GM19463 (cell line): ENCODE data around the gene DUSP22.
"Not testable (repeated sequence)": the region's sequence is repeated elsewhere in the genome, so short reads cannot be mapped to it uniquely, and the experiment has no call there.

ENCODE experiments used
- ATAC-seq: cut with Tn5 transposase; IDR thresholded peaks from one replicate; pipeline ENCODE4 v1.9.1; 2021; ENCODE audit warnings: mild to moderate bottlenecking, moderate library complexity; ENCODE audit not compliant: unreplicated experiment

The DUSP22 gene

DNA sequence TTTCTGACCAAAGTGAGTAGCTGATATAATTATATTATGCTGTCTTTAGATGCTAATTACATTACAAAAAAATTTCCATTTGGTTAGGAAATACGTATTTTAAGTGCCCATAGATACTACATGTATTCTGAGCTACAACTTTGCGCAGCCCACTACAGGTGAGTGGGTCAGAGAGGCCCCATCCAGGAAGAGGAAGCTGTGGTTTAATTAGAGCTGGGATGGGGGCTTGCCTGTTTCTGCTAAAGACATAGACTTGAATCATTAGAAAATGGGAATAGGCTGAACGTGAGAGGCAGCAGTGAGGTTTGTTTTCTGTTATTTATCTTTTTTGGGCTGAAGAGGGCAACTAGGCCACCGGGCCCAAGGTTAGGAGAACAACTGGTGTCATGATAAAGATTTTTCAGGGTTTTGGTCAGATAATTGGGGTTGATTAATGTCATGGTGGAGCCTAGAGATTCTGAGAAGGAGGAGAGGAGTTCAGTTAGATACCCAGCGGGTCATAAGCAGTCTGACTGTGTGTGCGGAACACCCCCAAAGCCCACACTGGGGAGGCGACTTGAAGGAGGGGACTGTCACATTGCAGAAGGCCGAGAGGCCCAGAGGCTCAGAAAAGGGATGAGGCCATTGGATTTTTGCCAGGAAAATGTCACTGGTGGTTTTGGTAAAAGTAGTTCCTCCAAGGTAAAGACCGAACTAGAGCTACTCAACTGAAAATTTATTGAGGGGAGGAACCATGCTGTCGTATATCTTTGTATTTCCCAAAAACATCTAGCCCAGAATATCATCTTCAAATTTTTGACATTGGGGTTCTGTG is 84.7 kb downstream of the DUSP22 start:
- no peak for ATAC-seq

DNA sequence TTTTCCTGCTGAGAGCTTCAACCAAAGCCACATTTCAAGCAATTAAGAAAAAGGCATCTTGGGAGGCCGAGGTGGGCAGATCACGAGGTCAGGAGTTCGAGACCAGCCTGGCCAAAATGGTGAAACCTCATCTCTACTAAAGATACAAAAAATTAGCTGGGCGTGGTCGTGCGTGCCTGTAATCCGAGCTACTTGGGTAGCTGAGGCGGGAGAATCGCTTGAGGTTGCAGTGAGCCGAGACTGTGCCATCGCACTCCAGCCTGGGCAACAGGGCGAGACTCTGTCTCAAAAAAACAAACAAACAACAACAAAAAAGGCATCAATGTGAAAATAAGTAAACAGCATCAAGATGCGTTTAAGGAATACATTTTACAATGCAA is 85.3 kb downstream of the DUSP22 start:
- not testable (repeated sequence) for ATAC-seq

DNA sequence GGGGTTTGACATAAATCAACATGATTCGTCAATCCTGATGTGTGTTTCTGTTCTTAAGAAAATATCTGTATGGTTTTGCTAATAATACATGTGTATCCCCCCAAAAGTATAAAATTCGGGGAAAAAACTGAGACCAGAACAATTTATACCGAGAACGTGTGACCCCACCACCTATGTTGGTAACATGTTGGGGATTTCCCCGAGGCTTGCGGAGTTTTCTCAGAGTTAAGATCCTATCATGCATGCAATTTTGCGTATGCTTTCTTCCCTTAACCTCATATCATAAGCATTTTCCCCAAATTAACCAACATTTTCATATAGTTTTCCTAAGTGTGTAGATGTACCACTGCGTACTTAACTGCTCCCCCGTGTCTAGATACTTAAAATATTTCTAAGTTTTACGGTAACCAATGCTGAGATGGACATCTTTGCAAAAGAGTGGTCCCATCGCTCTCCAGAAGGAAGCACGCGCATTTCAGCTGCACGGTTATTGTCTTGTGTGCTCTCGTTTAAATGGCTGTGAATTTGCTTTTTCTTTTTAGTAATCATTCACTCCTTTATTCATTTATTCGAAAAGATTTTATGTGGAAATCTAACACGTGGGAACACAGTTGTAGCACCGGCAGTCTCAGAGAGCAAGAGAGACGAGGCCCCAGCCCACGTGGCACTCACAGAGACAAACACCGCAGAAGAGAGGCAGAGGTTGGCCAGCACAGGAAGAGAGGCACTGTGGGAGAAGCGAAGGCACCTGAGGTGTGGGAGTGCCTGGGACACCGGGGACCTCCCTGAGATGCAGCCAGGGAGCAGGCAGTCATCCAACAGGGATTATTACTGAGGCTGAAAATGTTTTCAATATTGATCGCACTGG is 86.0 kb downstream of the DUSP22 start:
- ATAC-seq: peak; percentile 35

DNA sequence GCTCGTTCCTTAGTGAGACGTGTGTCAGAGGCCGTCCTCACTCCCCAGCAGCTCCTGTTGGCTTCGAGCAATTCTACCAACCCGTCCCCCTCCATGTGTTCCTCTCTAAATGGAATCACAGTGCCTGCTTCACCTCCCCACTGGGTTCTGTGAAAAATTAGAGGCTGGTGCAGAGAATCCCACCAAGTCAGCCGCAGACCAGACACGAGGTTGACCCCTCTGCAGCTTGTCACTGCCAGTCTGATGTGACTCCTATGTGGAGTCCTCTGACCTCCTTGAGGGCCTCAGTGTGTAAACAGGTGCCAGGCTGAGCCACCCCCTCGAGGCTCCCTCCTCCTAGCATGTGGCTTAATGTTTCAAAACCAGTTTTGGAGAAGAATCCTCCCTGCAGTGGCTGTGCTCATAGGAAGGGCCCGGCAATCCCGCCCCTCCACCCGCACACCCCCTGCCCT is 86.7 kb downstream of the DUSP22 start:
- no peak for ATAC-seq

DNA sequence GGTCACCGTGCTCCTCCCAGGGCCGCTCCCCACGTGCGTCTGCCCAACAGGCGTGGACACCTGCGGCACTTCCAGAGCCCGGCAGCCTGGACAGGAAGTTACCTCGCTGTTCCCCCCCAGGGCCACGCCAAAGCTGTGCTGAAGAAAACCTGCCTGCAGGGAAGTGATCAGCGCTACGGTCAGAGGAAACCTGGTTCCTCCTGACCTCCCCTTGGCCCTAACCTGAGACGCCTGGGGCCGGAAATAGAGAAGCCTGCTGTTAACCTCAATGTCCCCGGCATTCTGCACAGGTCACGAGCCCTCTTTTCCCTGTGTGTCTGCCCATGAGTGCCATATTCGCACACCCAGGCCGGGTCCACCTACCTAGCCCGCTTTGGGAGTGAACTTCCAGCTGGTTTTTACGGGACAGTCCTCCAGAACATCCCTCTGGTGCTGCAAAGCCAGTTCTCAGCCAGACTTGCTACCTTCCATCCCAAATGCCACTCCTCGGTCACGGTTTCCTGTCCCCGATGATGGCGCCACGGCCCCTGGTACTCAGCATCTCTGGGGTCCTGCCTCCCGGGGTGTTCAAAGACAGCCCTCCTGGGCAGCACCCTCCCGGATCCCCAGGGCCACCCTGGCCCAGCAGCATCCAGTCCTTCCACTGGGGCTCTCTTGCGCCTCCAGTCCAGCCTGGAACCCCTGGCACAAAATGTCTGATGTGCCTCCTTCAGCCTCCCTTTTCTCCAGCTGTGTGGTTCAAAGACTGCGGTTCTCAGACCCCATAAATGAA is 87.3 kb downstream of the DUSP22 start:
- peak; percentile 68 for ATAC-seq

DNA sequence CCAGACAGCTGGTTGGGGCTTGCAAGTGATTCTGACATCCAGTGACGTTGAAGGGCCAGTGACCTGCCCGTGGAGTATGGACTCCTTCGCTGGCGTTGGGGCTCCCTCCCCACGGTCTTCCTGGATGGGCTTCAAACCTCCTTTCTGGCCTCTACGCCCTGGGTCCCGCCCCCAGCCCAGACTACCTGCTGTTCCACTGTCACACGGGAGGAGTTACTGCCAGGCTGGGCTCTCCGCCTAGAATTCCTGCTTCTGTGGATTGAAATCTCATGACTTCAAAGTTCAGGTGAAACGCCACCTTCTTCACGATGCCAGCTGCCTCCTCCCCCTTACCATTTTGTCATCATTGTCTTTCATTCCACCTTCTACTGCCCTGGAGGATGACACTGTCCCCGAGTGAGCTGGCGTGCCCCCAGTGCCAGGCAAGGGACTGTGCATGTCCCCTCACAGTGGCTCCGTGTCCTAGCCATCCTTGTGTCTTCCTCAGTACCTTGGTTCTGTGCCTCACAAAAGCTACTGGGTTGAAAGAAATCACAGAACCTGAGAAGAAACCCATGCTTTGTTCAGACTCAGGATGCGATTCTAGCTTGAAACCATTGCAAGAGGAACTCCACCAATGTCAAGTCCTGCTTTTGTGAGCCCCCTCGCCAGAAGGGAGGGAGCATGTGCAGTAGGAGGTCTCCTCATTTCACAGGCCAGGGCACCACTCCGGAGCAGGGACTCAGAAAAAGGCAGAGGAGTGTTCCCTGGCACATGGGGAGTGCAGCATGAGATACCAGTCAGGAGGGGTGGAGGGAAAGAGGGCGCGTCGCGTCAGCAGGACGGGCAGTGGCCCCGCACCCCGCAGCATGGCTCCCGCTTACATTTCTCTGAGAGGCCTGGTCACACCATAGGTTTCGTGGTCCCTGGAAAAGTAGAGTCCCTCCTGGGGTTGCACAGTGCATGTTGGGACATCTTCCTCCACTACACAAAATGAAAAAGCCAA is 88.2 kb downstream of the DUSP22 start:
- no peak for ATAC-seq

DNA sequence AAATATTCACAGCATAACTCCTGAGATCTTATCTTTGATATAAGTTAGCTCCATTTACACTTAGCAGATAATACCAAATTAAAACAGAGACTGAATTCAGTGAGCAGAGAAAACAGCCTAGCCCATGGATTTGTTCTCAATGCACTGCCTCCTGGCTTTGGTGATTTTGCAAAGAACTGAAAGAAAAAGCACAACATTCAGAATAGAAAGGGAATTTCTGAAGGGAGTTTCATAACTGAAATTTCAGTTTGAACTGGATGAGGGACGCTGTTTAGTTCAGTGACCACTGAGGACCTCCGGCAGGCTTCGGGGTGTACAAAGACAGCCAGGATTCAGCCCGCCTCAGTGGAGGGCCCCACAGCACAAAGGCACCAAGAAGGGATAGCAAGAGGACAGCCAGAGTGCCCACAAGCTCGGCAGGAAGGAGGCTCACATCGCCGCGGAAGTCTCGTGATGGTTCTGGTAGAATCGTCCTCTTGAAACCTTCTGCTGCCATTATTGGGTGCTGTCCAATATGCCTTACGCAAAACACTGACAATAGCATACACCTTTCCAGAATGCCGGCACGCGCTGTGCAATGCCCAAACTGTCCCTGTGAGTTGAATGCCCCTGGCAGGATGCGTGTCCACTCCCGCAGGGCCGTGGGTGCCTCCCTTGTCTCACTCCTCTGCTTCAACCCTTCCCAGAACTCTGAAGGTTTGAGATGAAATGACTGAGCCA is 89.6 kb downstream of the DUSP22 start:
- ATAC-seq: no peak

DNA sequence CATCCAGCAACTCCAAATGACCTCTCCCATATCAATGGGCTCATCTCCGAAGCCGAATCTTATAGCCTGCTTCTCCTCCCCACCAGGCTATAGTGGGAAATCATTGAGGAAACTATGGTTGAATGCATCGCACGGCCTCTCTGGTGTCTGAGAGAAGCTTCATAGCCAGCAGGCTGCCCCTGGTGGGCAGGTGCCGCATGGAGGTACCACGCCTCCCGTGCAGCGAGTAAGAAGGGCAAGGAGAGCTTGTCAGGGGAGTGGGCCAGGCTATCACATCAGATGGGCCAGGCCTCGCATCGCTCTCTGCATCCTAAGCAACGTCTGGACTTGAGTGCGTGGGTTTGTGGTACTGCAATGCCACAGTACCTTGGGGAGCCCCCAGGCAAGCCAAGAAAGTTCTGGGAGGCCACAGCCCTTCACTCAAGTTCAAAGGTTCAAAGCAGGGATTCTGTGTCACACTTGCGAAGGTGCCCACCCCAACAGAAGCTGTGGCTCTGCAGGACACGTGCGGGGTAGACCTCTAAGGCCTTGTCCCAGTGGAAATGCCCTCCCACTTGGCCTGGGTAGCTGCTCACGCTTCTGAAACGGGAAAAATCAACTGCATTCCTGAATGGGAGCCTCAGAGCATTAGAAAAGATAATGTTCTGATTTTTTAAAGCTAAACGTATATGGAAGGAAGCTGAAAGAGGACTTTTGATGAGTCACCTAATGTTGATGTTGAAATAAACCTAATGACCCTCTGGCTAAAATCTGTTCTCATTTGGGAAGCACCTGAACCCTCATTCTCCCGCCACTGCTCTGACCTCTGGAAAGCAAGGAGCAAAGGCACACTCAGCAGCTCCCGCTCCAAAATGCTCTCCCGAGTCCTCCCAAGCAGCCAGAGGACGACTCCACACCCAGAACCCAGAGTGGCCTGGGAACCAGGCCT is 90.9 kb downstream of the DUSP22 start:
- no peak for ATAC-seq

DNA sequence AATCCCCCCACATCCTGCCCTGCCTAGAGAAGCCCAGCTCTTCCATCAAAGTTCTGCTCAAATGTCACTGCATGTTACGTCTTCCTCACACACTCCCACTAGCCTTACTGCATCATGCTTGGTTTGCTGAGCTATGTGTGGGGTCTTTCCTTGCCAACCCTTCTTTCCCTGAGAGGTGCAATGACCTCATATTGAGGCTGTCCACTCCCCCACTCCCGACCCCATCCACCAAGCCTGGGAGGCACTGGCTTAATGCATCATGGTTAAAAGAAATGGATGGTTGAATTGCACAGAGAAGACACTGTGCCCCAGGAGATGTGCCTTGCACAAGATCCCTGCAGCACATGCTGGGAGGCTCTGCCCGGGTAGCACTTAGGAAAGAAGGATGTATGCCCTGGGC is 91.6 kb downstream of the DUSP22 start:
- no peak for ATAC-seq

DNA sequence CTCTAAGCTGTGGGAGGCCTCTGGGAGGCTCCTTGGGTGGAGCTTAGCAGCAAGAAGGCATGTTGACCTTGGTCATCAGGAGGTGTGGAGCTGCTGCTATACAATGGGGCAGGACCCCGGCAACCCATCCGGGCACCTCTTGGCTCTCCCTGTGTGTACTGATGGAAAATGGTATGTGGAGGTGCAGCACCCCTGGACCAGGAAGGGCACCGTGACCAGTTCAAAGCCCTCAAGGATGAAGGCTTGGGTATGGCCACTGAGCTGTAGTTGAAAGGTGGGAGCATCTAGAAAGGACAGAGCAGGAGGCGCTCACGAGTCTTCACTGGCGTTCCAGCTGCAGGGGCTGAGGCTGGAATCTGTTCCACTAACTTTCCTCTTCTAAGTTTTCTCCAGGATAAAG is 92.6 kb downstream of the DUSP22 start:
- ATAC-seq: no peak

DNA sequence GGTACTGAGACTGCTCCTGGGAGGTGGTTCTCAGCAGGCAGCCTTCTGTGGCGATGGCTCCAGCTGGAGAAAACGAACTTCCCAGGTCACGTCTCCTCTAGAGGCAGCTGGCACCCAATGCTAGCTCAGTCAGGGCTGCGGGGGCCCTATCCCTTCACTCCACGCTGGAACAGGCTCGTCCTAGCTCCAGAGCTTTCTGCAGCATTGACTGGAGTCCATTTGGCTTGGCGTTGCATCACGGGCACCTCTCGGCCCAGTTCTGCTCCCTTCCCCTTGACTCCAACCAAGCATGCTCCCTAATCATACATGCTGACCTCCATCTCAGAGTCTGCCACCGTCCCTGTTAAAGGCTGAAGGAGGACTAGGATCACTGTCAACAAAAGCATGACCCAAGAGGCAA is 93.3 kb downstream of the DUSP22 start:
- ATAC-seq: no peak

DNA sequence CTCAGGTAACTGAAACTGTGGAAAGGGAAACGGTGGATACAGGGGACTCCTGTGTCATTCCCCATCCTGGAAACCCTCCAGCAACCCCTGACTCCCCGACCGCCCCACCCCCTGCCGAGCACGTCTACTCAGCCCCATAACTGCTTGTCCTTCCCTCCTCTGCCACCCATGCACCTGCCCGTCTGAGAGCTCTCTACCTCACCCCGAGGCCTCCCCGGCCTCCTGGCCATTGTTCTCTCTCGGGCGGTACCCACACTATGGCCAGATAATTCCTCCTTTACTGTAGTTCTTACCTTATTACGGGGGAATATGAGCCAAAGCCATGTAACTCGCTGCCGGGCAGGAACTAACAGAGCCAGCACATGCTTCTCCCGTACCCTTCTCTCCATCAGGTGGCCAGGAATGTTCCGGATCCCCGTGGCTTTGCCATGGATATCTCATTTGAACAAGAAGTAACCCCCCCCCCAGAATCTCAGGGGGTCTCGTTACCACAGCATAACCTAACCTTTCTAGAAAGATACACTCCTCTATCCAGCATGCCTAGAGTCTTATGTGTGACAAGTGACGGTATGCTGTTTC is 94.5 kb downstream of the DUSP22 start:
- no peak for ATAC-seq

DNA sequence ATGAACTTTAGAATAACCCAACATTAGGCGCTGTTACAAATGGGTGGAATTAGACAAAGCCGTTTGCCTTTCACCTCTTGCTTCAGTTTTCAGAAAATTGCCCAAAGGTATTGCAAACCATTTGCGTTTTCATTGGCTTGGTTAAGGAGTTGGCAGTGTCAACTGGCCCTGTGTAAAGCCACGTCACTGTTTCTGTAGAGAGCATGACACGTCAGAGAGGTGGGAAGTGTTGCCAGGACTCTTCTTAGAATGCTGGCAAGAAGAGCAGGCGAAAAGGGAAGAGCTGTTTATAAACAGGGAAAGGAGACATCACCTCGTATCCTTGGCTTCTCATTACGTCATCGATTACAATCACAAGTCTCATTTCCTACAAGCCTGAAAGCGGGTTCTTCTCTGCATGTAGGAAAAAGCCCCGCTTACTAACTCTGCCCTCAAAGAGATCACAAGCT is 95.0 kb downstream of the DUSP22 start:
- no peak for ATAC-seq

DNA sequence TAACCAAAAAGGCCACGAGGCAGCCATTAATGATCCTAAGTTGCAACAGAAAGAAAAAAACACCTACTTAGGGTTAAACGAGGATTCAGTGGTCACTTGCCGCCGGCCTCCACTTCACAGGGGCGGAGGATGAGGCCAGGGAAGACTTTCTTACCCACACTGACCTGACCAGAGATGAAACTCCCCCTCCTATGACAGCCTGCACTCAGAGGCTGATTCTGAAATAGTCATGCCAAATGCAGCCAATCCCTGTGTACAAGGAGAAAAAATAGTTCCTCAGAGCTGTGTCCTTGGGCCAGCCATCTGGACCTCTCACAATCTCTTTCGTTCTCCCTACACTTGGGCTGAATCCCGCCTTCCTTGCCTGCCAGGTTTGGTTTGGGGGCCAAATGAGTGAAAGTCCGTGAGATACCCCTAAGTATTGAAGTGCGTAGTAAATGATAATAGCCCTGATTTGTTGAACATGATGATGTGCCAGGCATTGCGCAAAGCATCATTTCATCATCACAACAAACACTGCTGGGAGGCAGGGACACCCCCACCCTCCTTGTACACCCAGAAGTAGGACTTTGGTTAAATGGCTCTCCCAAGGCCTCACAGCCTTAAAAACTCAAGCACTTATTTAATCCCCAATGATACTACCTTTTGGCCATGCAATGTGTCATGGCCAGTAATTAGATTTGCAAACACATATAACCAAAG is 96.1 kb downstream of the DUSP22 start:
- ATAC-seq: no peak

DNA sequence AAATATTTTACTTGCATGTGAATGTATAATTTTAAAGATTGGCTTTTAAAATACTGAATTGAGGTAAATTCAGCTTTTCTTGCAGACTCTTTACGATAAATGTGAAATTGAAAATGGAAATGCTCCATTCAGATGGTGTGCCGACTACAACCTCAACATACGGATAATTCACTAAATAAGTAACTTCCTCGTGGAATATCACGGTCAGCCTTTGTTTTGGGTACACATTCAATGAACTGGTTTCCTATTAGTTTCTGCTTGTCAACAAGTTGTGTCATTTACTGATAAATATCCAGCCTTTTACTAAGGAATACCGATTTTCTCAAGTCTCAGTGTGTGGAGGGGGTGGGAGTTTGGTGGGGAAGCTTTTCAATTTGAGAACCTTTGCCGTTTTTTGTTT is 96.9 kb downstream of the DUSP22 start:
- ATAC-seq: no peak

DNA sequence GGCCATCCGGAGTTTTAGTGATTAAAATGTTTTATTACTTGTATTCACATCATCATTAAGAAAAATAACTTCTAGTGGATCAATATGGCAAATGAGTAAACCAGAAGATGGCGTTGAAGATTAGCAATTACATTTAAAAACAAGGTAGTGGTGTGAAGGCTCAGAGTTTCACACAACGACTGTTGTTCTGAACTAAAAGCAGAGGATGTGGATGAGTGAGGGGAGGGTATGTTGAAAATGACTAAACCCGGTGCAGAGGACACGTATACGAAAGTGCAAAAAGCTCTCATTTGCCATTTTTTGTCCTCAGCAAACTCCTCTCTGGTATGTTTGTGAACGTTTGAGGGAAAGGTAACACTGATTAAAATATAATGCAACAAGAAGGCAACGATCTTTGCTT is 97.3 kb downstream of the DUSP22 start:
- ATAC-seq: peak; percentile 30

DNA sequence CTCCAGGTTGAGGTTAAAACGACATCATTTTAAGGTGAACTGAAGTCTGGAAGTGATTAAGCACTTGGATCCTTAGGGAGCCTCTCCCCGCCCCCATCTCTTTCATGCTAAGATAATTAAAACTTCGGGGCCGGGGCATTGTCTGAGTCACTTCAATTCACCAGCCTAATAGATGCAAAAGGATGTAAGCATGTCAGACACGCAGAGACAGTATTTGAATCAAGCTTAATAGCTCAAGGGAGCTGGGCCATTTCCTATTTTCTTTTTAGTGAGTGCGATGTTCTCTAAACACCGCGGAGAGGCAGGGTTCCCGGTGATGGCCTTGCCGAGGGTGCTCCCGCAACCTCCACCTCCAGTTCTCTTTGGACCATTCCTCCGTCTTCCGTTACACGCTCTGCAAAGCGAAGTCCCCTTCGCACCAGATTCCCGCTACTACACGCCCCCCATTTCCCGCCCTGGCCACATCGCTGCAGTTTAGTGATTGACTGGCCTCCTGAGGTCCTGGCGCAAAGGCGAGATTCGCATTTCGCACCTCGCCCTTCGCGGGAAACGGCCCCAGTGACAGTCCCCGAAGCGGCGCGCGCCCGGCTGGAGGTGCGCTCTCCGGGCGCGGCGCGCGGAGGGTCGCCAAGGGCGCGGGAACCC is 98.7 kb downstream of the DUSP22 start:
- peak; percentile 15 for ATAC-seq
